ENCODE data around the gene PFDN2.
"Not testable (repeated sequence)": the region's sequence is repeated elsewhere in the genome, so short reads cannot be mapped to it uniquely, and the experiment has no call there.

PFDN2 gene

GRCh38 chr1:161063936-161064335, 53.9 kb downstream of the PFDN2 start:
- H3K9me3 ChIP-seq (ENCODE audit: low read length); H3K36me3 ChIP-seq (ENCODE audit: insufficient read depth, low read length); H3K27me3 ChIP-seq (ENCODE audit: control insufficient read depth in 1 of 2, insufficient read depth in 2 of 2, low read length in 2 of 2); H3K4me3 ChIP-seq (ENCODE audit: low read depth in 1 of 2, low read length in 2 of 2); H3K27ac ChIP-seq (ENCODE audit: low read depth, low read length); H3K9ac ChIP-seq (ENCODE audit: low read length); H3K4me1 ChIP-seq (ENCODE audit: insufficient read depth, low read length): not testable (repeated sequence)

DNA sequence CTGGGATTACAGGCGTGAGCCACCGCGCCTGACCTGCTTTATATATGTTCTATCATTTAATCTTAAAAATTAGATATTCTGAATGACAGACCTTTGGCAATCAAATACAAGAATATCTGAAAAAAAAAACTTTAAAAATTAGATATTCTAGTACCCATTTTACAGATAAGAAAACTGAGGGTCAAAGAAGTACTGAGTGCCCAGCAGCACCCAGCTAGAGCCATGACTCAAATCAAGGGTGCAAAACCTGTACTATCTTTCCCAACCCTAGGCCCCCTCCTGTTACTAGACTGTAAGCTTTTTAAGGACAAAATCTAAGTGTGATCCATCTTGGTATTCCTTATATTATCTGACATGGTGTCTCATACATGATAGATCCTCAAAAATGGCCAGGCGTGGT, 56.4 kb downstream of the PFDN2 start:
- Histone ChIP-seq H3K4me1 (ENCODE audit: insufficient read depth, low read length) (no peaks in the 10 kb centered on the region), H3K9me3 (ENCODE audit: low read length) (no peaks in the 10 kb centered on the region), H3K36me3 (ENCODE audit: insufficient read depth, low read length) (no peaks in the 10 kb centered on the region), H3K27me3 (ENCODE audit: control insufficient read depth in 1 of 2, insufficient read depth in 2 of 2, low read length in 2 of 2) (no peaks in the 10 kb centered on the region), H3K27ac (ENCODE audit: low read depth, low read length) (no peak overlapping the region), H3K9ac (ENCODE audit: low read length) (no peak overlapping the region), H3K4me3 (ENCODE audit: low read depth in 1 of 2, low read length in 2 of 2) (no peak overlapping the region)

GRCh38 chr1:161059293-161059692, 58.5 kb downstream of the PFDN2 start:
- no peaks in the 10 kb centered on the region for H3K36me3 ChIP-seq (ENCODE audit: insufficient read depth, low read length)

GRCh38 chr1:161054805-161055204, 63.0 kb downstream of the PFDN2 start:
- H3K9ac ChIP-seq (ENCODE audit: low read length), result no peak overlapping the region
- H3K4me1 ChIP-seq (ENCODE audit: insufficient read depth, low read length), result no peaks in the 10 kb centered on the region
- no peaks in the 10 kb centered on the region for H3K9me3 ChIP-seq (ENCODE audit: low read length)
- H3K36me3 ChIP-seq (ENCODE audit: insufficient read depth, low read length), result no peaks in the 10 kb centered on the region
- H3K4me3 ChIP-seq (ENCODE audit: low read depth in 1 of 2, low read length in 2 of 2), result no peak overlapping the region
- H3K27me3 ChIP-seq (ENCODE audit: control insufficient read depth in 1 of 2, insufficient read depth in 2 of 2, low read length in 2 of 2), result no peaks in the 10 kb centered on the region
- no peak overlapping the region for H3K27ac ChIP-seq (ENCODE audit: low read depth, low read length)

More at GRCh38 chr1:161059293-161059692, 58.5 kb downstream of the PFDN2 start:
- H3K9me3 ChIP-seq (ENCODE audit: low read length), result no peaks in the 10 kb centered on the region
- H3K4me1 ChIP-seq (ENCODE audit: insufficient read depth, low read length), result no peaks in the 10 kb centered on the region
- H3K4me3 ChIP-seq (ENCODE audit: low read depth in 1 of 2, low read length in 2 of 2), result no peak overlapping the region
- no peaks in the 10 kb centered on the region for H3K27me3 ChIP-seq (ENCODE audit: control insufficient read depth in 1 of 2, insufficient read depth in 2 of 2, low read length in 2 of 2)
- no peak overlapping the region for H3K27ac ChIP-seq (ENCODE audit: low read depth, low read length)
- no peak overlapping the region for H3K9ac ChIP-seq (ENCODE audit: low read length)

DNA sequence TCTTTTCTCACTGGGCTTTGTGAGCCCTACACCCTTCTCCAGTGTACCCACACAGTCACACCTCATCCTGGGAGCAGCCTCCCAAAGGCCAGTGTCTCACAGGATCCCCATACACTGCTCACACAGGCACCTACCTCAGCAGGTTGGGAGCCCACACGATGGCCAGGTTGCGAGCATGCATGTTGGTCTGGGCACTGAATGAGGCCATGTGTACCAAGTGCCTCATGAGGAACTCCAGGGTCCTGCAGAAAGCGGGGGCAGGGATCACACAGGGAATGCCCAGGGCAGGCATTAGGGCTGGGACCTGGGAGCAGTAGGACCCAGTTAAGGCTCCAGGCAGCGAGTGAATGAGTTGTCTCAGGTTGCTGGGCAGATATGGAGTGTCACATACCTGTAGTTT, 63.6 kb downstream of the PFDN2 start:
- Histone ChIP-seq H3K4me3 (ENCODE audit: low read depth in 1 of 2, low read length in 2 of 2) (no peak overlapping the region), H3K4me1 (ENCODE audit: insufficient read depth, low read length) (no peaks in the 10 kb centered on the region), H3K9ac (ENCODE audit: low read length) (no peak overlapping the region), H3K27ac (ENCODE audit: low read depth, low read length) (no peak overlapping the region), H3K27me3 (ENCODE audit: control insufficient read depth in 1 of 2, insufficient read depth in 2 of 2, low read length in 2 of 2) (no peaks in the 10 kb centered on the region), H3K9me3 (ENCODE audit: low read length) (no peaks in the 10 kb centered on the region), H3K36me3 (ENCODE audit: insufficient read depth, low read length) (no peaks in the 10 kb centered on the region)

- Histone ChIP-seq H3K27me3 (ENCODE audit: control insufficient read depth in 1 of 2, insufficient read depth in 2 of 2, low read length in 2 of 2) (no peaks in the 10 kb centered on the region), H3K9ac (ENCODE audit: low read length) (no peak overlapping the region), H3K4me1 (ENCODE audit: insufficient read depth, low read length) (no peaks in the 10 kb centered on the region), H3K36me3 (ENCODE audit: insufficient read depth, low read length) (no peaks in the 10 kb centered on the region), H3K27ac (ENCODE audit: low read depth, low read length) (no peak overlapping the region), H3K4me3 (ENCODE audit: low read depth in 1 of 2, low read length in 2 of 2) (no peak overlapping the region), H3K9me3 (ENCODE audit: low read length) (no peaks in the 10 kb centered on the region)
These were observed 64.9 kb downstream of the PFDN2 start for GRCh38 chr1:161052899-161053298.

DNA sequence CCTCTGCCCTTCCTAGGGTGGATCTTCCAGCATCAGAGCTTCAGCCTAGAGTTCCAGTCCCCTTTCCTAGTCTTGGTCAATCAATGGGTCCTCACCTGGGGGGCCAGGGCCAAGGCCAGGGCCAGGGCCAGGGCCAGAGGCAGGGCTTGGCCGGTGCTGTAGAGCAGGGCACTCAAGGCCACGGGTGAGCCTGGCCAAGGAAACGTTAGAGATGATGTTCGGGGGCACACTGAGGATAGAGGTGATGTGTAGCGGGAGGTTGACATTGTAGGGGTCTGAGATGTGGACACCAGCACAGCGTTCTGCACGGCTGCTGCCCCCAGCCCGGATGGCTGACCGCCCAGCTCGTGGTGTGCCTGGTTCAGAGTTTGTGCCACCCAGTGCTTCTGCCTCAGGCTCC, 66.6 kb downstream of the PFDN2 start:
- no peak overlapping the region for H3K9ac ChIP-seq (ENCODE audit: low read length)
- H3K36me3 ChIP-seq (ENCODE audit: insufficient read depth, low read length), result no peaks in the 10 kb centered on the region
- H3K27me3 ChIP-seq (ENCODE audit: control insufficient read depth in 1 of 2, insufficient read depth in 2 of 2, low read length in 2 of 2), result no peaks in the 10 kb centered on the region

More for the DNA sequence above, 66.6 kb downstream of the PFDN2 start:
- no peak overlapping the region for H3K27ac ChIP-seq (ENCODE audit: low read depth, low read length)
- no peak overlapping the region for H3K4me3 ChIP-seq (ENCODE audit: low read depth in 1 of 2, low read length in 2 of 2)
- peaks cover 7% of the 10 kb centered on the region for H3K4me1 ChIP-seq (ENCODE audit: insufficient read depth, low read length)
- no peaks in the 10 kb centered on the region for H3K9me3 ChIP-seq (ENCODE audit: low read length)

Data from muscle layer of colon (tissue), 2 donors.